Activated naive CD4-positive, alpha-beta T cell treated with anti-CD3 and anti-CD28 coated beads, Interleukin-2, amount 50 U/mL, for 24 hours (primary cell): ENCODE data around the gene U2AF2.
"Not testable (repeated sequence)": the region's sequence is repeated elsewhere in the genome, so short reads cannot be mapped to it uniquely, and the experiment has no call there.

ENCODE experiments used
- H3K27ac Mint-ChIP-seq: one replicate; pipeline ENCODE4 v1.8.0; 2021; ENCODE audit warnings: mild to moderate bottlenecking, mixed read lengths
- H3K27me3 Mint-ChIP-seq: one replicate; pipeline ENCODE4 v1.8.0; 2021; ENCODE audit warnings: mixed read lengths
- H3K36me3 Mint-ChIP-seq: one replicate; pipeline ENCODE4 v1.8.0; 2021; ENCODE audit warnings: mixed read lengths
- H3K4me1 Mint-ChIP-seq: one replicate; pipeline ENCODE4 v1.8.0; 2021; ENCODE audit warnings: mixed read lengths
- H3K4me3 Mint-ChIP-seq: one replicate; pipeline ENCODE4 v1.8.0; 2021; ENCODE audit warnings: mild to moderate bottlenecking, mixed read lengths
- H3K9me3 Mint-ChIP-seq: one replicate; pipeline ENCODE4 v1.8.0; 2021; ENCODE audit warnings: mixed read lengths

The U2AF2 gene

GRCh38 chr19:55704494-55705245 is 49.8 kb downstream of the U2AF2 start:
- Mint-ChIP-seq H3K4me3 (no peak overlapping the region), H3K4me1 (no peaks in the 10 kb centered on the region), H3K36me3 (peaks cover 4% of the 10 kb centered on the region), H3K27ac (no peak overlapping the region), H3K27me3 (no peaks in the 10 kb centered on the region), H3K9me3 (no peaks in the 10 kb centered on the region)

DNA sequence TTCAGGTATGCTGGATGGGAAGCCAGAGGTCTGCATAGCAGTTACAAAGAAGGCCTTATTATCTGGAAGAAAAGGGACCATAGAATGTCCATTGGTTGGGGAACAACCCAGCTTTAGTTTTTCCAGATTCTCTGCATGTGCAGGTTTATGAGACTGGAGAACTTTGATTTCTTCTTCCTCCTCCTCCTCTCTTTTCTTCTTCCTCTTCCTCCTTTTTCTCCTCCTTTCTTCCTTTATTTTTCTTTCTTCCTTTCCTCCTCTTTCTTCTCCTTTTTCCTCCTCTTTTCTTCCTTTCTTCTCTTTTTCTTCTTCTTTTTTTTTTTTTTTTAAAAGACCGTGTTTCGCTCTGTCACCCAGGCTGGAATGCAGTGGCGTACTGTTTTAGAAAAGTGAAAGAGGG is 51.1 kb downstream of the U2AF2 start:
- Mint-ChIP-seq H3K4me1 (no peaks in the 10 kb centered on the region), H3K36me3 (peaks cover 4% of the 10 kb centered on the region), H3K27me3 (no peaks in the 10 kb centered on the region), H3K9me3 (no peaks in the 10 kb centered on the region), H3K4me3 (no peak overlapping the region), H3K27ac (no peak overlapping the region)

DNA sequence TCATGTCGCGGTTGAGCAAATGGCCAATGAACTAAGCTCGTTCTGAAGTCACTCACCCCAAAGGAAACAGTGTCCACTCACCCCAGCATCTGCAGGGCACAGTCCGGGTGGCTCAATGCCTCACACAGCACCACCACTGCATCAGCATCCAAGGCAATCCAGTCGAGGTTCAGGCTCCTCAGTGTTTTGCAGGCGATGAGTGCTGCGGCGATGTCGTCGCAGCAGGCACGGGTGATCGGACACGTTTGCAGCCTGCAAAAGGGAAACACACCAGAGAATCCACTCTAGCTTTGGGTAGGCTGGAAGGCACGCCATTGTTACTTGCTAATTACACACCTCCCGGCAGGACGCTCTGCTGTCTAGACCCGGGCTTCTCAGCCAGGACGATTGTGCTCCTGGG is 56.9 kb downstream of the U2AF2 start:
- Mint-ChIP-seq H3K4me3 (no peak overlapping the region), H3K36me3 (no peaks in the 10 kb centered on the region), H3K27ac (no peak overlapping the region), H3K9me3 (no peaks in the 10 kb centered on the region), H3K27me3 (peaks cover 4% of the 10 kb centered on the region), H3K4me1 (no peaks in the 10 kb centered on the region)

DNA sequence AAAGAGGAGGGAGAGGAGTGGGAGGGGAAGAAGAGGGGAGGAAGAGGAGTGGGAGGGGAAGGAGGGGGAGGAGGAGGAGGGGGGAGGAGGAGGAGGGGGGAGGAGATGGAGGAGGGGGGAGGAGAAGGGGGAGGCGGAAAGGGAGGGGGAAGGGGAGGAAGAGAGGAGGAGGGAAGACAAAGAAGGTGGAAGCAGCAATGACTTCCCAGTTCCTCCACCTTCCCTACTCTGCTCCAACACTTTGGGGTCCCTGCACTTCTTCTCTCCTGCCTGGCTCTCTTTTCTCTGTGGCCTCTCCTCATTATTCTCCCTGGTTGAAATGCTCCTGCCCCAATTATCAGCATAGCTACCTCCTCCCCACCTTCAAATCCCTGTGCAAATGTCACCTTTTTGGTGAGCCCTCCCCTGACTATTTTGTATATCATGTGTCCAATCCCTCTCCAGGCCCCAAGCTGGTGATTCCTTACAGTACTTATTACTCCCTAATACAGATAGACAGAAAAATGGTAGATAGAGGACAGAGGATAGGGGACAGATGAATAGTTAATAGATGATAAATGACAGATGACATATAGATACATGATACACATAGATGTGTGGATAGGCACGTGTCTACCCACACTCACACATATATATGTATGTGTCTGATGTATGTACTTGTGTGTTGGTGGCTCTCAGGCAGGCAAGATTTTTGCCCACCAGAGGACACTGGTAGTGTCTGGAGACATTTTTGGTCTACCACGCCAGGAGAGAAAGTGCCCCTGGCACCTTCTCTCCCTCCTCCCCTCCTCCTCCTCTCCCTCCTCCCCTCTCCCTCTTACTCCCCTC is 58.2 kb downstream of the U2AF2 start:
- Mint-ChIP-seq H3K4me3 (no peak overlapping the region), H3K27ac (no peak overlapping the region), H3K27me3 (peaks cover 10% of the 10 kb centered on the region), H3K9me3 (no peaks in the 10 kb centered on the region), H3K4me1 (no peaks in the 10 kb centered on the region), H3K36me3 (no peaks in the 10 kb centered on the region)

GRCh38 chr19:55716531-55716930 is 61.7 kb downstream of the U2AF2 start:
- Mint-ChIP-seq H3K9me3 (no peaks in the 10 kb centered on the region), H3K36me3 (peaks cover 3% of the 10 kb centered on the region), H3K27me3 (peaks cover 34% of the 10 kb centered on the region), H3K27ac (no peak overlapping the region), H3K4me3 (no peak overlapping the region), H3K4me1 (no peaks in the 10 kb centered on the region)

DNA sequence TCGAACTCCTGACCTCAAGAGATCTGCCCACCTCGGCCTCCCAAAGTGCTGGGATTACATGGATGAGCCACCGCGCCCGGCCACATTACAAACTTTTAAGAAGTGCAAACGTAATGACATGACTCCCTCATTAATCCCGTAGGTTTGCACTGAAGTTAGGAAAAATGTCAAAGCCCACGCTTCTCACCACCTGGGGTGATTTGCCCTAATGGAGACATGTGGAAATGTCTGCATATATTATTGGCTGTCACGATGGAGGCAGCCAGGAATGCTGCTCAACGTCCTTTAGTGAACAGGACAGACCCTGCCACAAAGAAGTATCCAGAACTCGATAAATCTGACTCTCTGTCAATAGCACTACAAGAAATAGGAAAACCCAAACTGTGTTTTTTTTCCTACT is 62.4 kb downstream of the U2AF2 start:
- Mint-ChIP-seq H3K27me3 (peaks cover 37% of the 10 kb centered on the region), H3K27ac (no peak overlapping the region), H3K4me3 (no peak overlapping the region), H3K9me3 (peaks cover 6% of the 10 kb centered on the region), H3K4me1 (no peaks in the 10 kb centered on the region), H3K36me3 (peaks cover 6% of the 10 kb centered on the region)

DNA sequence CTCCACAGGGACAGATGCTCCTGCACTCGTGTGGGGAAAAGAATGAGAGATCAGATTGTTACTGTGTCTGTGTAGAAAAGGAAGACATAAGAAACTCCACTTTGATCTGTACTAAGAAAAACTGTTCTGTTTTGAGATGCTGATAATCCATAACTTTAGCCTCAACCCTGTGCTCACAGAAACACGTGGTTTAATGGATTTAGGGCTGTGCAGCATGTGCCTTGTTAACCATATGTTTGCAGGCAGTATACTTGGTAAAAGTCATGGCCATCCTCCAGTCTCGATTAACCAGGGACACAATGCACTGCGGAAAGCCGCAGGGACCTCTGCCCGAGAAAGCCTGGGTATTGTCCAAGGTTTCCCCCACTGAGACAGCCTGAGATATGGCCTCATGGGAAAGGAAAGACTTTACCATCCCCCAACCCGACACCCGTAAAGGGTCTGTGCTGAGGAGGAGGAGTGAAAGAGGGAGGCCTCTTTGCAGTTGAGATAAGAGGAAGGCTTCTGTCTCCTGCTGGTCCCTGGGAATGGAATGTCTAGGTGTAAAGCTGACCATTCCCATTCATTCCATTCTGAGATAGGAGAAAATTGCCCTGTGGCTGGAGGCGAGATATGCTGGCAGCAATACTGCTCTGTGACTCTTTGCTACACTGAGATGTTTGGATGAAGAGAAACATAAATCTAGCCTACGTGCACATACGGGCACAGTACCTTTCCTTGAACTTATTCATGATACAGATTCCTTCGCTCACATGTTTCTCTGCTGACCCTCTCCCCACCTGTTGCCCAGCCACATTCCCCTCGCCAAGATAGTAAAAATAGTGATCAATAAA is 63.3 kb downstream of the U2AF2 start:
- not testable (repeated sequence) for H3K4me1 Mint-ChIP-seq, H3K9me3 Mint-ChIP-seq, H3K36me3 Mint-ChIP-seq, H3K27ac Mint-ChIP-seq, H3K4me3 Mint-ChIP-seq
- H3K27me3 Mint-ChIP-seq = peaks cover 39% of the 10 kb centered on the region

GRCh38 chr19:55720214-55720746 is 65.4 kb downstream of the U2AF2 start:
- Mint-ChIP-seq H3K4me3 (no peak overlapping the region), H3K27ac (no peak overlapping the region), H3K9me3 (peaks cover 9% of the 10 kb centered on the region), H3K27me3 (peaks cover 38% of the 10 kb centered on the region), H3K36me3 (peaks cover 7% of the 10 kb centered on the region), H3K4me1 (no peaks in the 10 kb centered on the region)

DNA sequence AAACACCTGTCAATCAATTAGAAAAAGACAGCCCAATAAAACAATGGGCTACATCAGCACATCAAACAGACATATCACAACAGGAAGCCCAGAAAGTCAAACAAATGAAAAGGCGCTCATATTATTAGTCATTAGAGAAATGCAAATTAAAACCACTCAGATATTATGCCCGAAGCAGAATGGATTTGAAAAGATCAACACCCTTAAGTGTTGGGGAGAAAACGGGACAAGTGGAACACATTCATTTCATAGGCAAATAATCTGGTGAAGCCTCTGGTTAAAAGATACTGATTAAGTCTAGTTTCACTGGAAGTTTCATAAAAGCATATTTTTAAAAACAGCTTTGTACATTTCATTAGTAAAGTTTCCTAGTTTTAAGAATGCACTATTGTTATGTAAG is 66.0 kb downstream of the U2AF2 start:
- Mint-ChIP-seq H3K4me1 (no peaks in the 10 kb centered on the region), H3K36me3 (peaks cover 7% of the 10 kb centered on the region), H3K27ac (no peak overlapping the region), H3K4me3 (no peak overlapping the region), H3K9me3 (peaks cover 9% of the 10 kb centered on the region), H3K27me3 (peaks cover 39% of the 10 kb centered on the region)

DNA sequence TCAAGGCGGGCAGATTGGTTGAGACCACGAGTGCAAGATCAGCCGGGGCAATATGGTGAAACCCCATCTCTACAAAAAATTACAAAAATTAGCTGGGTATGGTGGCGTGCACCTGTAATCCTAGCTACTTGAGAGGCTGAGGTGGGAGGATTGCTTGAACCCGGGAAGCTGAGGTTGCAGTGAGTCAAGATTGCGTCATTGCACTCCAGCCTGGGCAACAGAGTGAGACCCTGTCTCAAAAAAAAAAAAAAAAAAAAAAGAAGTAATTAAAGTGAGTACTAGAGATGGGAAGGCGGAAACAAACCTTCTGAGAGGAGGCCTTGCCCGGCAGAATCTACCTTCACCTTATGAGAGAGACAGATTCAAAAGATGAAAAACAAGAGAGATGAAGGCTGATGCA is 68.7 kb downstream of the U2AF2 start:
- H3K36me3 Mint-ChIP-seq = peaks cover 7% of the 10 kb centered on the region
- H3K27me3 Mint-ChIP-seq = peaks cover 29% of the 10 kb centered on the region
- no peak overlapping the region for H3K4me3 Mint-ChIP-seq
- peaks cover 9% of the 10 kb centered on the region for H3K9me3 Mint-ChIP-seq
- H3K27ac Mint-ChIP-seq = no peak overlapping the region
- H3K4me1 Mint-ChIP-seq = no peaks in the 10 kb centered on the region
